Effector memory CD8-positive, alpha-beta T cell (primary cell): Measurements from ENCODE around the gene CDH13.

Experiments
- ATAC-seq: fragments of 150-1000 bp; cut with Tn5 transposase; replicated peaks from 2 replicates; pipeline ENCODE4 v1.10.0; 2021; ENCODE audit warnings: mild to moderate bottlenecking, moderate library complexity
- DNase-seq, 3 experiments: peaks; one replicate each; pipeline ENCODE4 v3.0.0; 2021
- H3K27ac Mint-ChIP-seq, 2 donors: one replicate each; pipeline ENCODE4 v1.8.0; 2022; ENCODE audit warnings: mild to moderate bottlenecking in 2 of 2, mixed read lengths in 2 of 2, moderate library complexity in 2 of 2
- H3K27me3 Mint-ChIP-seq, 2 donors: one replicate each; pipeline ENCODE4 v1.8.0; 2022; ENCODE audit warnings: mixed read lengths in 2 of 2
- H3K36me3 Mint-ChIP-seq: one replicate; pipeline ENCODE4 v1.8.0; 2022; ENCODE audit warnings: mild to moderate bottlenecking, moderate library complexity, mixed read lengths; ENCODE audit not compliant: insufficient read depth
- H3K4me1 Mint-ChIP-seq, 2 donors: one replicate each; pipeline ENCODE4 v1.8.0; 2022; ENCODE audit warnings: low read depth in 2 of 2, mixed read lengths in 2 of 2
- H3K4me3 Mint-ChIP-seq, 2 donors: one replicate each; pipeline ENCODE4 v1.8.0; 2022; ENCODE audit warnings: mild to moderate bottlenecking in 2 of 2, mixed read lengths in 2 of 2, moderate library complexity in 2 of 2
- H3K9me3 Mint-ChIP-seq, 2 donors: one replicate each; pipeline ENCODE4 v1.8.0; 2022; ENCODE audit warnings: mixed read lengths in 2 of 2

The CDH13 gene

GRCh38 chr16:83792391-83792790 is 1165.6 kb downstream of the CDH13 start:
- Mint-ChIP-seq H3K4me3 (no peak overlapping the region), H3K27ac (no peak overlapping the region), H3K4me1 (peaks cover 2 to 4% of the 10 kb centered on the region in 2 donors), H3K27me3 (peaks cover 45 to 60% of the 10 kb centered on the region in 2 donors), H3K9me3 (no peaks in the 10 kb centered on the region), H3K36me3 (no peaks in the 10 kb centered on the region)
- no peak for DNase-seq
- no peak for ATAC-seq

- ATAC-seq: no peak
- H3K36me3 Mint-ChIP-seq: no peaks in the 10 kb centered on the region
- no peak overlapping the region for H3K27ac Mint-ChIP-seq
- no peak for DNase-seq
- H3K4me3 Mint-ChIP-seq: no peak overlapping the region
- H3K4me1 Mint-ChIP-seq: peaks cover 2 to 4% of the 10 kb centered on the region in 2 donors
- H3K27me3 Mint-ChIP-seq: peaks cover 45 to 56% of the 10 kb centered on the region in 2 donors
- H3K9me3 Mint-ChIP-seq: no peaks in the 10 kb centered on the region
Measured at GRCh38 chr16:83793179-83793578, 1166.4 kb downstream of the CDH13 start.

GRCh38 chr16:83794860-83795554 is 1168.2 kb downstream of the CDH13 start:
- Mint-ChIP-seq H3K27me3 (peaks cover 57 to 64% of the 10 kb centered on the region in 2 donors), H3K27ac (no peak overlapping the region), H3K4me3 (no peak overlapping the region), H3K4me1 (peaks cover 2 to 4% of the 10 kb centered on the region in 2 donors), H3K36me3 (no peaks in the 10 kb centered on the region), H3K9me3 (no peaks in the 10 kb centered on the region)
- ATAC-seq (no peak), DNase-seq (no peak)

- Mint-ChIP-seq H3K4me1 (peaks cover 2 to 4% of the 10 kb centered on the region in 2 donors), H3K36me3 (no peaks in the 10 kb centered on the region), H3K27me3 (peaks cover 61 to 72% of the 10 kb centered on the region in 2 donors), H3K9me3 (no peaks in the 10 kb centered on the region), H3K4me3 (no peak overlapping the region), H3K27ac (no peak overlapping the region)
- ATAC-seq: no peak
- no peak for DNase-seq
Measured at GRCh38 chr16:83797013-83797412, 1170.2 kb downstream of the CDH13 start.

GRCh38 chr16:83799336-83799735 is 1172.6 kb downstream of the CDH13 start:
- Mint-ChIP-seq H3K36me3 (no peaks in the 10 kb centered on the region), H3K4me1 (no peaks in the 10 kb centered on the region), H3K9me3 (no peaks in the 10 kb centered on the region), H3K27ac (no peak overlapping the region), H3K27me3 (peaks cover 51 to 60% of the 10 kb centered on the region in 2 donors), H3K4me3 (no peak overlapping the region)
- DNase-seq: no peak
- ATAC-seq: no peak

- H3K4me1 Mint-ChIP-seq: peaks cover 3 to 6% of the 10 kb centered on the region in 2 donors
- H3K9me3 Mint-ChIP-seq: no peaks in the 10 kb centered on the region
- peaks cover 35 to 39% of the 10 kb centered on the region in 2 donors for H3K27me3 Mint-ChIP-seq
- ATAC-seq (peak; percentile 33), DNase-seq (no peak)
- no peaks in the 10 kb centered on the region for H3K36me3 Mint-ChIP-seq
- no peak overlapping the region for H3K27ac Mint-ChIP-seq
- no peak overlapping the region for H3K4me3 Mint-ChIP-seq
Measured at GRCh38 chr16:83802135-83802534, 1175.4 kb downstream of the CDH13 start.

GRCh38 chr16:83802554-83803205 is 1175.9 kb downstream of the CDH13 start:
- peaks cover 32 to 37% of the 10 kb centered on the region in 2 donors for H3K27me3 Mint-ChIP-seq
- DNase-seq (no peak), ATAC-seq (no peak)
- H3K27ac Mint-ChIP-seq: no peak overlapping the region
- no peak overlapping the region for H3K4me3 Mint-ChIP-seq
- H3K9me3 Mint-ChIP-seq: no peaks in the 10 kb centered on the region
- no peaks in the 10 kb centered on the region for H3K36me3 Mint-ChIP-seq
- peaks cover 6 to 7% of the 10 kb centered on the region in 2 donors for H3K4me1 Mint-ChIP-seq

- Mint-ChIP-seq H3K9me3 (no peaks in the 10 kb centered on the region), H3K27me3 (peaks cover 23 to 26% of the 10 kb centered on the region in 2 donors), H3K4me1 (peaks cover 13 to 14% of the 10 kb centered on the region in 2 donors), H3K36me3 (peaks cover 5% of the 10 kb centered on the region), H3K4me3 (no peak overlapping the region), H3K27ac (no peak overlapping the region)
- no peak for DNase-seq
- no peak for ATAC-seq
Measured at GRCh38 chr16:83803811-83804210, 1177.0 kb downstream of the CDH13 start.

- H3K36me3 Mint-ChIP-seq: peaks cover 9% of the 10 kb centered on the region
- no peak for ATAC-seq
- H3K4me3 Mint-ChIP-seq: no peak overlapping the region
- H3K27ac Mint-ChIP-seq: no peak overlapping the region
- peaks cover 20 to 22% of the 10 kb centered on the region in 2 donors for H3K27me3 Mint-ChIP-seq
- no peak for DNase-seq
- H3K4me1 Mint-ChIP-seq: peaks cover 18 to 20% of the 10 kb centered on the region in 2 donors
- no peaks in the 10 kb centered on the region for H3K9me3 Mint-ChIP-seq
Measured at GRCh38 chr16:83804366-83804765, 1177.6 kb downstream of the CDH13 start.

GRCh38 chr16:83806036-83806435 is 1179.3 kb downstream of the CDH13 start:
- Mint-ChIP-seq H3K27ac (no peak overlapping the region), H3K4me3 (peak overlapping the region in 1 of 2 donors; percentile 5), H3K36me3 (peaks cover 24% of the 10 kb centered on the region), H3K4me1 (peaks cover 18 to 23% of the 10 kb centered on the region in 2 donors), H3K27me3 (peaks cover 8 to 13% of the 10 kb centered on the region in 2 donors), H3K9me3 (no peaks in the 10 kb centered on the region)
- no peak for ATAC-seq
- DNase-seq: no peak

GRCh38 chr16:83806731-83807130 is 1180.0 kb downstream of the CDH13 start:
- Mint-ChIP-seq H3K27ac (peak overlapping the region in 1 of 2 donors; percentile 38), H3K4me3 (peak overlapping the region in 1 of 2 donors; percentile 96), H3K27me3 (peaks cover 1 to 6% of the 10 kb centered on the region in 2 donors), H3K9me3 (no peaks in the 10 kb centered on the region), H3K36me3 (peaks cover 29% of the 10 kb centered on the region), H3K4me1 (peaks cover 18 to 24% of the 10 kb centered on the region in 2 donors)
- DNase-seq: no peak
- no peak for ATAC-seq

GRCh38 chr16:83807327-83807709 is 1180.5 kb downstream of the CDH13 start:
- peak overlapping the region; percentile 91 to 95 for H3K27ac Mint-ChIP-seq
- peaks cover 34% of the 10 kb centered on the region for H3K36me3 Mint-ChIP-seq
- no peak for DNase-seq
- ATAC-seq: no peak
- peaks cover 0 to 2% of the 10 kb centered on the region in 2 donors for H3K27me3 Mint-ChIP-seq
- no peaks in the 10 kb centered on the region for H3K9me3 Mint-ChIP-seq
- peaks cover 18 to 24% of the 10 kb centered on the region in 2 donors for H3K4me1 Mint-ChIP-seq
- H3K4me3 Mint-ChIP-seq: peak overlapping the region; percentile 96 to 98

GRCh38 chr16:83807710-83808572 is 1181.2 kb downstream of the CDH13 start, which contains the start of gene HSBP1:
Gene HSBP1, plus strand, starts transcription at chr16:83807978. Its CDS starts 99 bp downstream, at chr16:83808077.
- Mint-ChIP-seq H3K4me1 (peaks cover 18 to 26% of the 10 kb centered on the region in 2 donors), H3K27ac (peak within 1 kb of the TSS; percentile 91 to 95), H3K4me3 (peak within 1 kb of the TSS; percentile 96 to 98), H3K36me3 (peaks cover 38% of the 10 kb centered on the region), H3K9me3 (no peaks in the 10 kb centered on the region), H3K27me3 (no peaks in the 10 kb centered on the region)
- peak; percentile 98 for ATAC-seq
- DNase-seq: peak; percentile 91 to 94 (median 91)
